GM12891 (cell line): ENCODE measurements around the gene ALG9.

ENCODE experiments used
- DNase-seq: peaks from one replicate; pipeline ENCODE4 v3.0.0; 2011; ENCODE audit warnings: low spot score; ENCODE audit not compliant: insufficient read length
- FAIRE-seq: peaks from 2 replicates; lab custom pipeline; 2011; peaks lifted over from hg19 to GRCh38; lab: Jason Lieb, UNC
- PAX5 ChIP-seq: IDR thresholded peaks from 2 replicates; pipeline ENCODE4 v1.6.1; 2011; ENCODE audit warnings: low read length, moderate library complexity, mild to moderate bottlenecking; ENCODE audit not compliant: insufficient read depth, severe bottlenecking
- POLR2A ChIP-seq: IDR thresholded peaks from 2 replicates; pipeline ENCODE4 v1.6.1; 2011; ENCODE audit warnings: low read depth, low read length, control low read depth
- POLR2AphosphoS5 ChIP-seq: IDR thresholded peaks from 2 replicates; pipeline ENCODE4 v1.6.1; 2011; ENCODE audit warnings: low read depth, low read length, control low read depth
- POU2F2 ChIP-seq: IDR thresholded peaks from 2 replicates; pipeline ENCODE4 v1.6.1; 2011; ENCODE audit warnings: low read depth, mild to moderate bottlenecking, control low read depth, low read length, moderate library complexity
- SPI1 ChIP-seq: IDR thresholded peaks from 2 replicates; pipeline ENCODE4 v1.6.1; 2011; ENCODE audit warnings: low read depth, low read length, control low read depth
- TAF1 ChIP-seq: IDR thresholded peaks from 2 replicates; pipeline ENCODE4 v1.6.1; 2011; ENCODE audit warnings: low read depth, low read length, control low read depth

The ALG9 gene

GRCh38 chr11:111762526-111762925 lies 108.9 kb downstream of the ALG9 start:
- TF ChIP-seq TAF1 (no peak), POU2F2 (no peak), SPI1 (no peak), POLR2A (no peak)
- DNase-seq = no peak
- no peak for FAIRE-seq

GRCh38 chr11:111761036-111761435 lies 110.3 kb downstream of the ALG9 start:
- FAIRE-seq = no peak
- DNase-seq = no peak
- TF ChIP-seq POU2F2 = no peak
- no peak for TF ChIP-seq TAF1
- no peak for TF ChIP-seq POLR2A
- TF ChIP-seq SPI1 = no peak
- no peak for TF ChIP-seq POLR2AphosphoS5
- TF ChIP-seq PAX5 = no peak

- no peak for DNase-seq
- FAIRE-seq = no peak
- no peak for TF ChIP-seq POU2F2
- TF ChIP-seq TAF1 = no peak
- TF ChIP-seq PAX5 = no peak
- no peak for TF ChIP-seq POLR2AphosphoS5
- TF ChIP-seq SPI1 = no peak
- TF ChIP-seq POLR2A = no peak
These were observed 111.5 kb downstream of the ALG9 start for GRCh38 chr11:111759778-111760407.

DNA sequence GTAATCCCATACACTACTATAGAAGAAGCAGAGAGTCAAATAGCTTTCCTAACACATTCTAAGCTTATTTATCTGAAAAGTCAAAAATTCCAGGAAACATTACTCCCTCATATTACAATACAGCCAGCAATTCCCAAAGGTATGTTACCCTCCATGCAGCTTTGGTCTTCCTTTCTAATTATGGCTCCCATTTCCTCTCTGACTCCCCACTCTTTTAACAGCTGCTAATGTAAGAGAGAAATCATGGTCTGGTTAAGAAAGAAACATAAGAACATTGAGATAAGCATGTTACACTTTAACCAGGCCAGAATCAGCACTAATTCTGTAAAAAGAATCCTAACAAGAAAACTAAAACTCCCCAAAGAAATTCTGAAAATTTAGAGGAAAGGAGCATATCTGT lies 112.0 kb downstream of the ALG9 start:
- no peak for DNase-seq
- no peak for FAIRE-seq
- no peak for TF ChIP-seq SPI1

DNA sequence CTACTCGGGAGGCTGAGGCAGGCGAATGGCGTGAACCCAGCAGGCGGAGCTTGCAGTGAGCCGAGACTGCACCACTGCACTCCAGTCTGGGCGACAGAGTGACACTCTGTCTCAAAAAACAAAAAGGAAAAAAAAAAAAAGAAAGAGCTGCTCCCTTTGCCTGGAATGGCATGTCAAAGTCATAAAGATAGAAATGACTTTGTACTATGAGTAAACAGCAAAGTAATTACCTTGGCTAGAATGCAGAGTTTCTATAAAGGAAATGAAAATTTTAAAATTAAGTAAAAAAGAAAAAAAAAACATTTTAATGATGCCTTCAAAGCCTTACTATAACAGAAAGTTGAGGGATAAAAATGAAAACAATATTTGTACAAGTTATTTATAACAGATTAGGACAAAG lies 115.3 kb downstream of the ALG9 start:
- no peak for TF ChIP-seq SPI1
- TF ChIP-seq POU2F2 = no peak
- TF ChIP-seq POLR2AphosphoS5 = no peak
- no peak for TF ChIP-seq PAX5
- no peak for TF ChIP-seq TAF1
- no peak for TF ChIP-seq POLR2A
- no peak for FAIRE-seq
- no peak for DNase-seq

DNA sequence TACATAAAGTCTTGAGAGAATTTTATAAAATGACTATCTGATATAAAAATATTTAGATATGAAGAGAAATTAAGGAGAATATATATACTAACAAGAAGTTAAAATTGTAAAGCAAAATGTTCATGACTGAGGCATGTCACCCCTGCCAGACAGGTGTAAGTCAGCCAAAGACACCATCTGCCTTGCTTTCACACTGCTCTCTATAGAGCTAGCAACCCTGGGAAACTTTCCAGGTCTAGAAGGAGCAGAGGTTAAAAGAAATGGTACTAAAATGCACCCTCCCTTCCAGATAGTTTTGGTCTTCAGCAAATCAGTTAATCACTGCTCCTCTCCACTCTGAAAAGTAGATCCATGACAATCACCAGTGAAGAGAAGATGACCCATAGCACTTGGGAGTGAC lies 121.7 kb downstream of the ALG9 start:
- DNase-seq = no peak
- no peak for FAIRE-seq
- no peak for TF ChIP-seq SPI1
- TF ChIP-seq TAF1 = no peak
- no peak for TF ChIP-seq POLR2AphosphoS5
- TF ChIP-seq POU2F2 = no peak
- no peak for TF ChIP-seq PAX5
- TF ChIP-seq POLR2A = no peak

GRCh38 chr11:111748035-111748804 lies 123.2 kb downstream of the ALG9 start:
- TF ChIP-seq PAX5 = no peak
- no peak for TF ChIP-seq SPI1
- TF ChIP-seq POLR2AphosphoS5 = no peak
- TF ChIP-seq POLR2A = no peak
- no peak for TF ChIP-seq POU2F2
- TF ChIP-seq TAF1 = no peak
- DNase-seq (no peak), FAIRE-seq (no peak)

- TF ChIP-seq TAF1 (no peak), SPI1 (no peak), POLR2A (no peak)
- DNase-seq = no peak
- FAIRE-seq = no peak
These were observed 125.5 kb downstream of the ALG9 start for GRCh38 chr11:111745719-111746504.

GRCh38 chr11:111743700-111744099 lies 127.7 kb downstream of the ALG9 start:
- DNase-seq (no peak), FAIRE-seq (no peak)
- TF ChIP-seq POU2F2 (no peak), TAF1 (no peak), PAX5 (no peak), POLR2A (no peak), SPI1 (no peak), POLR2AphosphoS5 (no peak)

DNA sequence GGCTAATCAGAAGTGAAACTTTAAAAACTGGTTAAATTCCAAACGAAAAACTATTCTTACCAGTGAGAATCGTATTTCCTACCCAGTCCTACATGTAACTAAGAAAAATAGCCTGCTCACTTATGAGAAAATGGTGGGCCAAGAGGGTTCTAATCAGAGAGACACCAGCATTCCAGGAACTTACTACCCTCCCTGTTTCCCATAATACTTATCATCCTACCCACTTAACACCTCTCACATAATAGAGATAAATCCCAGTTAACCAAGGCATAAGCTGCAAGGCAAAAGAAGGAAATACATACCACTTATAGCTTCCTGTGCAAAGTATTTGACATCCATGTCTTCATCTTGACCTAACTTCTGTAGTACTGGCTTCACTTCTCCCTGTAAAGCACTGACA lies 129.6 kb downstream of the ALG9 start:
- TF ChIP-seq POLR2AphosphoS5 (no peak), POLR2A (no peak), SPI1 (no peak), POU2F2 (no peak), PAX5 (no peak), TAF1 (no peak)
- FAIRE-seq (peak; percentile 55), DNase-seq (no peak)
